ENCODE measurements around the gene FNDC7. TPM values are rescaled to one million over a fixed set of nuclear protein-coding genes. Genes with fewer than 3 reads are reported as not detected.

Gene FNDC7
- total and polyA plus RNA-seq, 9 of the 15 experiments (the other 6 are each of a cell fraction or from before 2014, with no cell fraction given): not detected

GRCh38 chr1:108750476-108751181 is 37.9 kb downstream of the FNDC7 start:
- intact Hi-C loops (cut with micrococcal nuclease) (no loop called here), in situ Hi-C loops (cut with MboI) (no loop called here)
- ATAC-seq (no peak), FAIRE-seq (no peak), DNase-seq (ENCODE audit: extremely low read depth in 1 of 4, low spot score in 3 of 4) (no peak)
- Histone ChIP-seq H3K27ac (ENCODE audit: extremely low read depth, low read depth, low read length) (no peak overlapping the region), H3K27me3 (ENCODE audit: control insufficient read depth in 2 of 2, insufficient read depth in 2 of 2, low read length in 2 of 2) (no peaks in the 10 kb centered on the region), H3K4me2 (ENCODE audit: insufficient read depth, low read length) (no peak overlapping the region), H3K9me3 (replicated peaks; ENCODE audit: control insufficient read depth, insufficient read depth, low read depth, low read length) (no peaks in the 10 kb centered on the region), H3K36me3 (ENCODE audit: control insufficient read depth, insufficient read depth, low read length) (peaks cover 29% of the 10 kb centered on the region; the same call in 2 of the 3 replicates), H4K20me1 (replicated peaks; ENCODE audit: control insufficient read depth, insufficient read depth, low read length) (no peaks in the 10 kb centered on the region), H3K4me1 (replicated peaks in 1 of 2; ENCODE audit: control insufficient read depth in 2 of 2, insufficient read depth in 2 of 2, low read length in 2 of 2) (peaks cover 4 to 9% of the 10 kb centered on the region in 2 experiments; a peak in 4 of 5 replicates), H3K4me3 (no peak overlapping the region), H3K9ac (ENCODE audit: insufficient read depth in 1 of 2, low read depth in 2 of 2, low read length in 2 of 2) (no peak overlapping the region), H2AFZ (ENCODE audit: low read depth, low read length) (no peak overlapping the region), H3K79me2 (ENCODE audit: control insufficient read depth, insufficient read depth, low read length) (peaks cover 26% of the 10 kb centered on the region), H3K9me1 (ENCODE audit: control insufficient read depth, insufficient read depth, low read length) (no peaks in the 10 kb centered on the region)
- TF ChIP-seq L3MBTL2 (IDR thresholded peaks at IDR 0.05) (no peak), CEBPB (tag; IDR thresholded peaks at IDR 0.05) (no peak), HMBOX1 (IDR thresholded peaks at IDR 0.05) (peak; percentile 95), COPS2 (conservative IDR thresholded peaks at IDR 0.05) (no peak), RNF219 (CRISPR knock-in tag; IDR thresholded peaks at IDR 0.05) (no peak), MCM3 (IDR thresholded peaks at IDR 0.05) (no peak), SRF (CRISPR knock-in tag; IDR thresholded peaks at IDR 0.05) (no peak), ATF3 (IDR thresholded peaks at IDR 0.05) (peak; percentile 27; the same call in 1 of the 2 replicates), ATF3 (CRISPR knock-in tag; conservative IDR thresholded peaks at IDR 0.05) (no peak)
- no TSS peak for BruUV-seq (replicated peaks)
- ChIA-PET CTCF (ENCODE audit: low intra/inter-chr PET ratio) (no interaction called here), POLR2A (interaction anchor here (0.6 to 1.0 kb wide), 3 partner anchors 14 to 1525 kb away, joined by 3 read pairs; no protein-coding TSS in a partner anchor)
- WGBS (ENCODE audit: insufficient coverage, low coverage, missing lambda C conversion rate): 43% methylated on average over 1 of the region's 1 CpG
